Activated naive CD8-positive, alpha-beta T cell treated with anti-CD3 and anti-CD28 coated beads, Interleukin-2, amount 50 U/mL, for 16 hours (primary cell): ENCODE results near the gene ESF1.
"Not testable (repeated sequence)": the region's sequence is repeated elsewhere in the genome, so short reads cannot be mapped to it uniquely, and the experiment has no call there.

Experiments
- DNase-seq: peaks from one replicate; pipeline ENCODE4 v3.0.0-alpha.2; 2020; ENCODE audit warnings: low read depth, low spot score

ESF1 gene

GRCh38 chr20:13739731-13740649 lies 44.7 kb downstream of the ESF1 start:
- DNase-seq: no peak

GRCh38 chr20:13738187-13738586 lies 46.5 kb downstream of the ESF1 start:
- DNase-seq: not testable (repeated sequence)

- no peak for DNase-seq
These were observed 48.1 kb downstream of the ESF1 start for GRCh38 chr20:13736436-13737191.

GRCh38 chr20:13735826-13736225 lies 48.9 kb downstream of the ESF1 start:
- DNase-seq: no peak

- no peak for DNase-seq
These were observed 61.7 kb downstream of the ESF1 start for GRCh38 chr20:13723011-13723410.

GRCh38 chr20:13718171-13718570 lies 66.5 kb downstream of the ESF1 start:
- no peak for DNase-seq

GRCh38 chr20:13717631-13718044 lies 67.1 kb downstream of the ESF1 start:
- no peak for DNase-seq

- DNase-seq: no peak
These were observed 69.5 kb downstream of the ESF1 start for GRCh38 chr20:13715171-13715570.

- DNase-seq: no peak
These were observed 76.5 kb downstream of the ESF1 start for GRCh38 chr20:13708234-13708633.

GRCh38 chr20:13703265-13703664 lies 81.5 kb downstream of the ESF1 start:
- DNase-seq: no peak

- DNase-seq: no peak
These were observed 83.2 kb downstream of the ESF1 start for GRCh38 chr20:13701486-13701885.

- no peak for DNase-seq
These were observed 84.0 kb downstream of the ESF1 start for GRCh38 chr20:13700761-13701160.

- no peak for DNase-seq
These were observed 90.1 kb downstream of the ESF1 start for GRCh38 chr20:13694420-13695150.

- DNase-seq: no peak
These were observed 91.7 kb downstream of the ESF1 start for GRCh38 chr20:13692802-13693736.

- no peak for DNase-seq
These were observed 93.8 kb downstream of the ESF1 start for GRCh38 chr20:13690943-13691342.

- DNase-seq: no peak
These were observed 96.9 kb downstream of the ESF1 start for GRCh38 chr20:13687815-13688214.

GRCh38 chr20:13685623-13686022 lies 99.1 kb downstream of the ESF1 start:
- no peak for DNase-seq

- no peak for DNase-seq
These were observed 100.0 kb downstream of the ESF1 start for GRCh38 chr20:13684566-13685222.

GRCh38 chr20:13683833-13684232 lies 100.9 kb downstream of the ESF1 start:
- no peak for DNase-seq
